CD14-positive monocyte (primary cell): Measurements from ENCODE around the gene PXDN. TPM values are rescaled to one million over a fixed set of nuclear protein-coding genes. Genes with fewer than 3 reads are reported as not detected.

ENCODE experiments used
- DNase-seq, 3 donors: peaks; one replicate each; pipeline ENCODE4 v3.0.0-alpha.2; 2011 to 2022
- H2AFZ ChIP-seq: 2 replicates; pipeline ENCODE4 v1.6.0; 2012; ENCODE audit warnings: mild to moderate bottlenecking, low read depth, low read length, inconsistent platforms; ENCODE audit not compliant: insufficient read depth, poor library complexity, severe bottlenecking
- H3K27ac ChIP-seq, 2 donors: 1 replicate in 1 of 2; 2 replicates in 1 of 2; pipeline ENCODE4 v1.5.1; 2012 to 2013; ENCODE audit warnings: low read length in 2 of 2, control low read depth in 1 of 2, inconsistent platforms in 1 of 2, low read depth in 1 of 2, mild to moderate bottlenecking in 1 of 2
- H3K27me3 ChIP-seq, 2 donors: one replicate each; pipeline versions ENCODE4 v1.6.0 to v1.6.1; 2011 to 2013; ENCODE audit warnings: low read length in 2 of 2; ENCODE audit not compliant: control insufficient read depth in 2 of 2, insufficient read depth in 2 of 2
- H3K36me3 ChIP-seq, 2 donors: replicated peaks in 1 of 2; 1 replicate in 1 of 2; 2 replicates in 1 of 2; pipeline versions ENCODE4 v1.5.1 to v1.6.1; 2012 to 2013; ENCODE audit warnings: low read length in 2 of 2, control low read depth in 1 of 2, inconsistent platforms in 1 of 2, mild to moderate bottlenecking in 1 of 2; ENCODE audit not compliant: insufficient read depth in 2 of 2, control insufficient read depth in 1 of 2
- H3K4me1 ChIP-seq, 2 donors: 1 replicate in 1 of 2; 2 replicates in 1 of 2; pipeline versions ENCODE4 v1.5.1 to v1.6.1; 2012 to 2013; ENCODE audit warnings: low read length in 2 of 2, control low read depth in 1 of 2, inconsistent platforms in 1 of 2, mild to moderate bottlenecking in 1 of 2, moderate library complexity in 1 of 2; ENCODE audit not compliant: insufficient read depth in 2 of 2, control insufficient read depth in 1 of 2
- H3K4me2 ChIP-seq: replicated peaks from 2 replicates; pipeline ENCODE3; 2012; ENCODE audit warnings: low read length, moderate library complexity, mild to moderate bottlenecking; ENCODE audit not compliant: poor library complexity, severe bottlenecking; ENCODE audit errors: extremely low read depth
- H3K4me3 ChIP-seq, 3 experiments: fragments of 200-600 bp in 1 of 3; sonication (generic) in 1 of 3; replicated peaks in 1 of 3; 1 replicate in 2 of 3; 2 replicates in 1 of 3; pipeline ENCODE4 v1.5.1; 2011 to 2013; ENCODE audit warnings: low read length in 3 of 3, mild to moderate bottlenecking in 3 of 3, control low read depth in 2 of 3, low read depth in 2 of 3, inconsistent platforms in 1 of 3, moderate library complexity in 1 of 3
- H3K79me2 ChIP-seq: 2 replicates; pipeline ENCODE4 v1.6.0; 2012; ENCODE audit warnings: mild to moderate bottlenecking, control low read depth, inconsistent platforms, low read length, moderate library complexity; ENCODE audit not compliant: insufficient read depth
- H3K9ac ChIP-seq: 2 replicates; pipeline ENCODE4 v1.6.0; 2017; ENCODE audit warnings: low read length, mild to moderate bottlenecking; ENCODE audit not compliant: insufficient read depth, poor library complexity, severe bottlenecking
- H3K9me3 ChIP-seq, 2 donors: replicated peaks in 1 of 2; 1 replicate in 1 of 2; 2 replicates in 1 of 2; pipeline versions ENCODE4 v1.5.1 to v1.6.1; 2012 to 2013; ENCODE audit warnings: low read length in 2 of 2, control low read depth in 1 of 2; ENCODE audit not compliant: control insufficient read depth in 1 of 2, insufficient read depth in 1 of 2
- H4K20me1 ChIP-seq: 2 replicates; pipeline ENCODE4 v1.6.0; 2012; ENCODE audit warnings: mild to moderate bottlenecking, low read length, control low read depth, moderate library complexity; ENCODE audit not compliant: insufficient read depth
- H3K27ac Mint-ChIP-seq, 7 donors: one replicate each; pipeline ENCODE4 v1.8.0; 2020; ENCODE audit warnings: mild to moderate bottlenecking in 7 of 7, mixed read lengths in 7 of 7, moderate library complexity in 6 of 7, inconsistent platforms in 2 of 7
- H3K27me3 Mint-ChIP-seq, 3 donors: one replicate each; pipeline ENCODE4 v1.8.0; 2021 to 2022; ENCODE audit warnings: low read depth in 3 of 3, mild to moderate bottlenecking in 3 of 3, mixed read lengths in 3 of 3, moderate library complexity in 3 of 3, inconsistent platforms in 1 of 3
- H3K36me3 Mint-ChIP-seq, 2 donors: one replicate each; pipeline ENCODE4 v1.8.0; 2020; ENCODE audit warnings: mixed read lengths in 2 of 2, inconsistent platforms in 1 of 2, mild to moderate bottlenecking in 1 of 2
- H3K4me1 Mint-ChIP-seq: one replicate; pipeline ENCODE4 v1.8.0; 2020; ENCODE audit warnings: mild to moderate bottlenecking, mixed read lengths
- H3K4me3 Mint-ChIP-seq, 2 donors: one replicate each; pipeline ENCODE4 v1.8.0; 2020; ENCODE audit warnings: mild to moderate bottlenecking in 2 of 2, mixed read lengths in 2 of 2, moderate library complexity in 1 of 2
- H3K9me3 Mint-ChIP-seq, 7 donors: one replicate each; pipeline ENCODE4 v1.8.0; 2020 to 2022; ENCODE audit warnings: mixed read lengths in 7 of 7, mild to moderate bottlenecking in 6 of 7, moderate library complexity in 6 of 7, inconsistent platforms in 2 of 7
- WGBS: methylation state at CpG from one replicate; pipeline ENCODE4 v1.1.5; 2013; ENCODE audit warnings: missing lambda C conversion rate; ENCODE audit not compliant: insufficient coverage; 5-methylcytosine and 5-hydroxymethylcytosine counted together
- intact Hi-C, 2 donors: fragments of 100-400 bp; cut with micrococcal nuclease; formaldehyde crosslinking; loops; one replicate each; pipeline versions ENCODE4 v1.15.0 to v1.15.1; 2023
- polyA plus RNA-seq, 3 donors: library from polyadenylated mRNA; depleted of rRNA in 1 of 3; unstranded in 2 of 3; stranded (reverse) in 1 of 3; fragments of 300-500 nt in 2 of 3; fragments of >200 nt in 1 of 3; fragmentation: Illumina TruSeq in 2 of 3; gene quantifications; 1 replicate in 2 of 3; 2 replicates in 1 of 3; pipeline ENCODE4 v1.2.3, GENCODE V29; 2012 to 2021
- TF ChIP-seq, protein P1 (sequence below): fragments of 200-600 bp; IDR thresholded peaks from one replicate; pipeline ENCODE4 v1.8.0; 2022; ENCODE audit warnings: antibody characterized with exemption, mild to moderate bottlenecking

PXDN gene
- polyA plus RNA-seq, 3 donors = not detected

DNA sequence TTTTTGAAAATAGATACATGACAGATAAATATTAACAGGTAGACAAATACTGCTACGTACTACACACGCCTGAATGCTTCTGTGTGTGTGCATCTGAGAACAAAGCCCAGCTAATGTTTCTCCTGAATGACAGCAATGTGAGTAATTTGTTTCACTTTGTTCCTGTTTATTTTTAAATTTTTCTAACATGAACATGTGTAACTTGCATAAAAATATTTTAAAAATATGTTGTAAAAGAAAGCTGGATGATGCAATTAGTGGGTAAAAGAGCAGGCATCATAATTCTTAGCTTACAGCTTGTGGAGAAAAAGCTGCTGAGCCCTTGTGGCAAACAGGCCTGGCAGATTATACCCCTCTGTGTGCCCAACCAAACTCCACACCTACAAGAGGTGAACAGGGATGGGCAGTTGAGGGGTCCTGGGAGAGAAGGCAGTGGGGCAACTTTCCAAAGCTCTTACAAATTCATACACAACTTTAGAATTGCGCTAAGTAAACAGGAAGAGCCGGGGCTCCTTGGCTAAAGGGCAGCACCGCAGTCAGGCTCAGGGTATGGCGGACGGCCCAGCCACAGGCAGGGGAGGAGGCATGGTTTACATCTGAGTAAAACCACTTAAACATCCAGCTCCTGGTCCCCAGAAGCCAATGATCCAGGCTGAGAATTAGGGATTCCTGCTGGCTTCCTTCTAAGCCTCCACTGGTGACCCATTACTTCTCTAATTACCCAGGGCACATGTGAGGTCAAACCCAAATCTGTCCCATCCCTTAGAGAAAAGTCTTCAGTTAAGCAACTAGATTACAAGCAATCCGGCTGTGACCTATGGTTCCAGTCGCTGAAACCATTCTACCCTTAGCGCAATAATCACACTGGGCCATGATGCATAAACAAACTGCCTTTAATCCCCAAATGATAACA, 14.0 kb downstream of the PXDN start:
- Histone ChIP-seq H2AFZ (no peak overlapping the region), H3K36me3 (no peaks in the 10 kb centered on the region), H3K4me3 (no peak overlapping the region), H4K20me1 (no peaks in the 10 kb centered on the region), H3K4me2 (no peak overlapping the region), H3K9ac (no peak overlapping the region), H3K27me3 (no peaks in the 10 kb centered on the region), H3K4me1 (no peaks in the 10 kb centered on the region), H3K79me2 (no peaks in the 10 kb centered on the region), H3K9me3 (no peaks in the 10 kb centered on the region), H3K27ac (no peak overlapping the region)
- peaks cover 0 to 2% (median 1%) of the 10 kb centered on the region in 3 donors for H3K27me3 Mint-ChIP-seq
- intact Hi-C loops = no loop called here
- no peak for DNase-seq
- no peak overlapping the region for H3K4me3 Mint-ChIP-seq
- TF ChIP-seq, protein P1, sequence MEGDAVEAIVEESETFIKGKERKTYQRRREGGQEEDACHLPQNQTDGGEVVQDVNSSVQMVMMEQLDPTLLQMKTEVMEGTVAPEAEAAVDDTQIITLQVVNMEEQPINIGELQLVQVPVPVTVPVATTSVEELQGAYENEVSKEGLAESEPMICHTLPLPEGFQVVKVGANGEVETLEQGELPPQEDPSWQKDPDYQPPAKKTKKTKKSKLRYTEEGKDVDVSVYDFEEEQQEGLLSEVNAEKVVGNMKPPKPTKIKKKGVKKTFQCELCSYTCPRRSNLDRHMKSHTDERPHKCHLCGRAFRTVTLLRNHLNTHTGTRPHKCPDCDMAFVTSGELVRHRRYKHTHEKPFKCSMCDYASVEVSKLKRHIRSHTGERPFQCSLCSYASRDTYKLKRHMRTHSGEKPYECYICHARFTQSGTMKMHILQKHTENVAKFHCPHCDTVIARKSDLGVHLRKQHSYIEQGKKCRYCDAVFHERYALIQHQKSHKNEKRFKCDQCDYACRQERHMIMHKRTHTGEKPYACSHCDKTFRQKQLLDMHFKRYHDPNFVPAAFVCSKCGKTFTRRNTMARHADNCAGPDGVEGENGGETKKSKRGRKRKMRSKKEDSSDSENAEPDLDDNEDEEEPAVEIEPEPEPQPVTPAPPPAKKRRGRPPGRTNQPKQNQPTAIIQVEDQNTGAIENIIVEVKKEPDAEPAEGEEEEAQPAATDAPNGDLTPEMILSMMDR = no peak
- no peaks in the 10 kb centered on the region for H3K4me1 Mint-ChIP-seq
- no peak overlapping the region for H3K27ac Mint-ChIP-seq
- peaks cover 0 to 11% (median 3%) of the 10 kb centered on the region in 7 donors for H3K9me3 Mint-ChIP-seq
- 80% methylated on average over 3 of the region's 10 CpGs for WGBS
- no peaks in the 10 kb centered on the region for H3K36me3 Mint-ChIP-seq

DNA sequence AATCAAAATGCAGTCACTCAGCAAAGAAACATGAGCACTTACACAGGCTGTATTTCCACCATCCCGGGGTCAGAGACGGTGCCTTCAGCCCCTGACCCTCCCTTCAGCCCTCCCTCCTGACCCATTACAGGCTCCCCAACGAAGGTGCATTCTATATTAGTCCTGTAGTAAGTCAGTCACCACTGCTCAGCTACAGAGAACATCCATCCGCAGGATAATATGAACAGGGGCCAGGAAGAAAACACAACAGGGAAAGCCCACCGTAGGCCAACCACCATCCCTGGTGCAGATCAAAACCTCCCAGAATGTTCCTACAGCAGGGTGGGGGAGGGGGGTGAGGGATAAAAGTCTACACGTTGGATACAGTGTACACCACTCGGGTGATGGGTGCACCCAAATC, 15.1 kb downstream of the PXDN start:
- Histone ChIP-seq H2AFZ (no peak overlapping the region), H3K27me3 (no peaks in the 10 kb centered on the region), H3K27ac (no peak overlapping the region), H3K4me3 (no peak overlapping the region), H4K20me1 (no peaks in the 10 kb centered on the region), H3K36me3 (no peaks in the 10 kb centered on the region), H3K9ac (no peak overlapping the region), H3K9me3 (no peaks in the 10 kb centered on the region), H3K79me2 (no peaks in the 10 kb centered on the region), H3K4me1 (no peaks in the 10 kb centered on the region), H3K4me2 (no peak overlapping the region)
- 100% methylated on average over 3 of the region's 7 CpGs for WGBS
- TF ChIP-seq, protein P1 = no peak
- H3K4me3 Mint-ChIP-seq = no peak overlapping the region
- H3K27me3 Mint-ChIP-seq = peaks cover 0 to 2% (median 1%) of the 10 kb centered on the region in 3 donors
- no peaks in the 10 kb centered on the region for H3K36me3 Mint-ChIP-seq
- intact Hi-C loops = no loop called here
- H3K9me3 Mint-ChIP-seq = peaks cover 0 to 11% (median 1%) of the 10 kb centered on the region in 7 donors
- no peak overlapping the region for H3K27ac Mint-ChIP-seq
- H3K4me1 Mint-ChIP-seq = no peaks in the 10 kb centered on the region
- no peak for DNase-seq
